K562 (cell line): ENCODE measurements around the gene EIF5. TPM values are rescaled to one million over a fixed set of nuclear protein-coding genes. Genes with fewer than 3 reads are reported as not detected.

Source experiments
- ARID2 ChIP-seq: fragments of 450-650 bp; IDR thresholded peaks from 2 replicates; pipeline ENCODE4 v1.6.1; 2017; ENCODE audit warnings: antibody characterized with exemption, mild to moderate bottlenecking
- CEBPG ChIP-seq, 3 experiments: fragments of 200-800 bp in 1 of 3; sonication (Bioruptor generic) in 1 of 3; sonication (generic) in 1 of 3; formaldehyde crosslinking in 1 of 3; IDR thresholded peaks in 2 of 3; conservative IDR thresholded peaks in 1 of 3; 2 replicates each; pipeline versions ENCODE4 v1.6.1 to v1.8.0; 2016 to 2022; ENCODE audit warnings: missing compliant biosample characterization in 2 of 3, missing genetic modification characterization in 2 of 3, mild to moderate bottlenecking in 1 of 3, missing genetic modification reagents in 1 of 3
- CHD7 ChIP-seq: fragments of 200-600 bp; sonication (generic); IDR thresholded peaks from one replicate; pipeline ENCODE4 v1.6.1; 2012; ENCODE audit warnings: mild to moderate bottlenecking, low read depth, low read length, inconsistent platforms
- CREB1 ChIP-seq, 2 experiments: sonication (generic) in 1 of 2; formaldehyde crosslinking in 1 of 2; IDR thresholded peaks; 2 replicates each; pipeline versions ENCODE4 v1.6.1 to v1.8.0; 2012 to 2022; ENCODE audit warnings: inconsistent platforms in 1 of 2, mild to moderate bottlenecking in 1 of 2, missing genetic modification reagents in 1 of 2, moderate library complexity in 1 of 2
- FOXK1 ChIP-seq: sonication (generic); formaldehyde crosslinking; IDR thresholded peaks from 2 replicates; pipeline ENCODE4 v1.8.0; 2022; ENCODE audit warnings: missing genetic modification reagents, mild to moderate bottlenecking, borderline replicate concordance
- HNRNPL ChIP-seq: fragments of 200-400 bp; formaldehyde crosslinking; IDR thresholded peaks from 2 replicates; pipeline ENCODE4 v1.6.1; 2017; ENCODE audit warnings: low read depth, mild to moderate bottlenecking, low read length
- KDM2B ChIP-seq: fragments of 250-450 bp; sonication (Bioruptor Pico); IDR thresholded peaks from 2 replicates; pipeline ENCODE4 v1.8.0; 2021; ENCODE audit warnings: mild to moderate bottlenecking, moderate library complexity
- MEF2D ChIP-seq: conservative IDR thresholded peaks from 2 replicates; pipeline ENCODE4 v1.6.1; 2016; ENCODE audit warnings: low read depth, missing genetic modification characterization, missing compliant biosample characterization
- SPI1 ChIP-seq: IDR thresholded peaks from 2 replicates; pipeline ENCODE4 v1.6.1; 2011; ENCODE audit warnings: low read depth, low read length, control low read depth, borderline replicate concordance
- STAT5A ChIP-seq: IDR thresholded peaks from 2 replicates; pipeline ENCODE4 v1.6.1; 2012; ENCODE audit warnings: low read length, inconsistent platforms, borderline replicate concordance
- ZBTB12 ChIP-seq: fragments of 250-450 bp; sonication (Bioruptor Pico); IDR thresholded peaks from 2 replicates; pipeline ENCODE4 v1.4.0; 2020
- ZNF174 ChIP-seq: fragments of 250-450 bp; sonication (Bioruptor Pico); IDR thresholded peaks from 2 replicates; pipeline ENCODE4 v1.4.0; 2020; ENCODE audit warnings: mild to moderate bottlenecking
- ZNF551 ChIP-seq: fragments of 250-450 bp; sonication (Bioruptor Pico); IDR thresholded peaks from 2 replicates; pipeline ENCODE4 v1.5.0; 2021; ENCODE audit warnings: mild to moderate bottlenecking, moderate library complexity
- polyA plus RNA-seq, 8 experiments: library from polyadenylated mRNA; depleted of rRNA in 4 of 8; stranded (reverse) in 5 of 8; unstranded in 3 of 8; fragments of >200 nt; fragmentation: Nextera tagmentation in 2 of 8; fragmentation: Illumina TruSeq in 1 of 8; extraction: Ambion mirVana in 2 of 8; extraction: Trizol in 1 of 8; gene quantifications; 2 replicates each; pipeline versions ENCODE4 v1.2.1 to v1.2.3, GENCODE V29; 2011 to 2014; ENCODE audit warnings: inconsistent platforms in 1 of 8, missing spikeins in 1 of 8
- total RNA-seq, 7 experiments: library from RNA; depleted of rRNA in 6 of 7; stranded (reverse); fragments of >200 nt in 6 of 7; fragmentation: Illumina TruSeq in 2 of 7; extraction: Trizol in 2 of 7; gene quantifications; 2 replicates each; pipeline versions ENCODE4 v1.2.1 to v1.2.3, GENCODE V29; 2011 to 2021; ENCODE audit warnings: low replicate concordance in 1 of 7
- TF ChIP-seq, protein P1 (sequence below): fragments of 250-450 bp; sonication (Bioruptor Pico); IDR thresholded peaks from 2 replicates; pipeline ENCODE4 v1.8.0; 2021; ENCODE audit warnings: moderate library complexity, mild to moderate bottlenecking, inconsistent platforms

Gene EIF5
- total and polyA plus RNA-seq, 9 of the 15 experiments (the other 6 are each of a cell fraction or from before 2014, with no cell fraction given) = 92.7 to 442 (median 190) TPM

- TF ChIP-seq CHD7 (no peak), ARID2 (no peak), HNRNPL (no peak), STAT5A (no peak), ZBTB12 (CRISPR knock-in tag) (0 out of 2 replicates have a peak, but pooled peaks have one; percentile 13), SPI1 (peak; percentile 99), MEF2D (no peak), CEBPG (CRISPR knock-in tag; IDR thresholded peaks at IDR 0.05) (peak; percentile 96), CEBPG (tag; conservative IDR thresholded peaks at IDR 0.05 in 1 of 2, IDR thresholded peaks at IDR 0.05 in 1 of 2) (peak; percentile 97 to 99), ZNF174 (no peak), ZNF551 (no peak), FOXK1 (CRISPR knock-in tag) (no peak), KDM2B (CRISPR knock-in tag) (no peak), CREB1 (IDR thresholded peaks at IDR 0.05) (no peak), CREB1 (CRISPR knock-in tag; IDR thresholded peaks at IDR 0.05) (peak; percentile 54; the same call in 1 of the 2 replicates)
- TF ChIP-seq, protein P1, sequence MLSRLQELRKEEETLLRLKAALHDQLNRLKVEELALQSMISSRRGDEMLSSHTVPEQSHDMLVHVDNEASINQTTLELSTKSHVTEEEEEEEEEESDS (CRISPR knock-in tag) = no peak
Observed at GRCh38 chr14:103329401-103330347, 4.4 kb upstream of the EIF5 start (continued).
